ENCODE results near the gene ZNF787.

GRCh38 chr19:56152644-56153043 lies 31.5 kb upstream of the ZNF787 start:
- TF ChIP-seq, protein P1, sequence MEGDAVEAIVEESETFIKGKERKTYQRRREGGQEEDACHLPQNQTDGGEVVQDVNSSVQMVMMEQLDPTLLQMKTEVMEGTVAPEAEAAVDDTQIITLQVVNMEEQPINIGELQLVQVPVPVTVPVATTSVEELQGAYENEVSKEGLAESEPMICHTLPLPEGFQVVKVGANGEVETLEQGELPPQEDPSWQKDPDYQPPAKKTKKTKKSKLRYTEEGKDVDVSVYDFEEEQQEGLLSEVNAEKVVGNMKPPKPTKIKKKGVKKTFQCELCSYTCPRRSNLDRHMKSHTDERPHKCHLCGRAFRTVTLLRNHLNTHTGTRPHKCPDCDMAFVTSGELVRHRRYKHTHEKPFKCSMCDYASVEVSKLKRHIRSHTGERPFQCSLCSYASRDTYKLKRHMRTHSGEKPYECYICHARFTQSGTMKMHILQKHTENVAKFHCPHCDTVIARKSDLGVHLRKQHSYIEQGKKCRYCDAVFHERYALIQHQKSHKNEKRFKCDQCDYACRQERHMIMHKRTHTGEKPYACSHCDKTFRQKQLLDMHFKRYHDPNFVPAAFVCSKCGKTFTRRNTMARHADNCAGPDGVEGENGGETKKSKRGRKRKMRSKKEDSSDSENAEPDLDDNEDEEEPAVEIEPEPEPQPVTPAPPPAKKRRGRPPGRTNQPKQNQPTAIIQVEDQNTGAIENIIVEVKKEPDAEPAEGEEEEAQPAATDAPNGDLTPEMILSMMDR (IDR thresholded peaks at IDR 0.05 in 8 of 11, conservative IDR thresholded peaks at IDR 0.05 in 3 of 11), result no peak
- no peak for TF ChIP-seq POLR2A (IDR thresholded peaks at IDR 0.05)
- TF ChIP-seq POLR2AphosphoS5 (IDR thresholded peaks at IDR 0.05), result no peak

All from spleen (tissue), 7 donors.